MM.1S (cell line): ENCODE data around the gene EXOC6.

Experiments used
- EZH2 ChIP-seq: fragments of 300-600 bp; sonication (generic); optimal IDR thresholded peaks from 2 replicates; pipeline ENCODE3; 2017; ENCODE audit warnings: low read depth, mild to moderate bottlenecking, antibody characterized with exemption, low read length, mixed read lengths
- TF ChIP-seq, protein P1 (sequence below): fragments of 300-600 bp; sonication (generic); IDR thresholded peaks from 2 replicates; pipeline ENCODE4 v1.5.1; 2016; ENCODE audit warnings: antibody characterized with exemption, low read length, mixed read lengths

GRCh38 chr10:92918603-92919002 is 70.3 kb downstream of the EXOC6 start:
- TF ChIP-seq, protein P1, sequence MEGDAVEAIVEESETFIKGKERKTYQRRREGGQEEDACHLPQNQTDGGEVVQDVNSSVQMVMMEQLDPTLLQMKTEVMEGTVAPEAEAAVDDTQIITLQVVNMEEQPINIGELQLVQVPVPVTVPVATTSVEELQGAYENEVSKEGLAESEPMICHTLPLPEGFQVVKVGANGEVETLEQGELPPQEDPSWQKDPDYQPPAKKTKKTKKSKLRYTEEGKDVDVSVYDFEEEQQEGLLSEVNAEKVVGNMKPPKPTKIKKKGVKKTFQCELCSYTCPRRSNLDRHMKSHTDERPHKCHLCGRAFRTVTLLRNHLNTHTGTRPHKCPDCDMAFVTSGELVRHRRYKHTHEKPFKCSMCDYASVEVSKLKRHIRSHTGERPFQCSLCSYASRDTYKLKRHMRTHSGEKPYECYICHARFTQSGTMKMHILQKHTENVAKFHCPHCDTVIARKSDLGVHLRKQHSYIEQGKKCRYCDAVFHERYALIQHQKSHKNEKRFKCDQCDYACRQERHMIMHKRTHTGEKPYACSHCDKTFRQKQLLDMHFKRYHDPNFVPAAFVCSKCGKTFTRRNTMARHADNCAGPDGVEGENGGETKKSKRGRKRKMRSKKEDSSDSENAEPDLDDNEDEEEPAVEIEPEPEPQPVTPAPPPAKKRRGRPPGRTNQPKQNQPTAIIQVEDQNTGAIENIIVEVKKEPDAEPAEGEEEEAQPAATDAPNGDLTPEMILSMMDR = no peak
- TF ChIP-seq EZH2 = no peak
